HG03439 (cell line): ENCODE measurements around the gene STX18.

ENCODE experiments used
- ATAC-seq: cut with Tn5 transposase; IDR thresholded peaks from one replicate; pipeline ENCODE4 v1.9.1; 2021; ENCODE audit warnings: mild to moderate bottlenecking, moderate library complexity; ENCODE audit not compliant: unreplicated experiment

STX18 gene

DNA sequence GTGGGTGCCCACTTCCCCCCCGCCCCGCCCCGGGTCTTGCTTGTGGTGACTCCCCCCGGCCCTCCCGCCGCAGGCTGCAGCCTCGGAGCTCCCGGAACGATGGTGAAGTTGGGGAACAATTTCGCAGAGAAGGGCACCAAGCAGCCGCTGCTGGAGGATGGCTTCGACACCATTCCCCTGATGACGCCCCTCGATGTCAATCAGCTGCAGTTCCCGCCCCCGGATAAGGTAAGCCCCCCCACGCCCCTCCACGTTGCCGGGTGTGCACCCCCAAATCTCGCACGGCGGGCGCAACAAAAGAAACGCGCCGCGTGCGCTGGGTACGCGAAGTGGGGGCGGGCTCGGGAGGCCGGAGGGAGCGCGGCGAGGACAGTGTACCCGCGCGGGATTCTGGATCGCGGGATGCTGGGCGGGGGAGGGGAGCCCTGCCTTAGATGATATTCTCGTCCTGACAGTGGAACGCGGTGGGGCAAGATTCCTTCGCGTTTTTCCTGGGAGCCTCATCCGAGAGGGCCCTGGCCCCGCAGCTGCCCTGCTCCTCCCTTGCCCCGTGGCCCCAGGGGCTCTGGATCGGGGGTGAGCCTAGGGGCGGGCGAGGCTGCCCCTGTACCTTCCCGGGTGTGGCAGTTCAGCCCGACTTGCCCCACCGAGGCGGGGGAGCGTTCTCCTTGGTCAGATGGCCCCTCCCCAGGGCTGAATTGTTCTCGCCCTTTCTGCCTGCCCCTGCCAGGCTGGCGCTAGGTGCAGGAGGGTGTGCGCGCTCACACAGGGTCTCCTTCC, 154.1 kb downstream of the STX18 start:
- ATAC-seq = no peak

DNA sequence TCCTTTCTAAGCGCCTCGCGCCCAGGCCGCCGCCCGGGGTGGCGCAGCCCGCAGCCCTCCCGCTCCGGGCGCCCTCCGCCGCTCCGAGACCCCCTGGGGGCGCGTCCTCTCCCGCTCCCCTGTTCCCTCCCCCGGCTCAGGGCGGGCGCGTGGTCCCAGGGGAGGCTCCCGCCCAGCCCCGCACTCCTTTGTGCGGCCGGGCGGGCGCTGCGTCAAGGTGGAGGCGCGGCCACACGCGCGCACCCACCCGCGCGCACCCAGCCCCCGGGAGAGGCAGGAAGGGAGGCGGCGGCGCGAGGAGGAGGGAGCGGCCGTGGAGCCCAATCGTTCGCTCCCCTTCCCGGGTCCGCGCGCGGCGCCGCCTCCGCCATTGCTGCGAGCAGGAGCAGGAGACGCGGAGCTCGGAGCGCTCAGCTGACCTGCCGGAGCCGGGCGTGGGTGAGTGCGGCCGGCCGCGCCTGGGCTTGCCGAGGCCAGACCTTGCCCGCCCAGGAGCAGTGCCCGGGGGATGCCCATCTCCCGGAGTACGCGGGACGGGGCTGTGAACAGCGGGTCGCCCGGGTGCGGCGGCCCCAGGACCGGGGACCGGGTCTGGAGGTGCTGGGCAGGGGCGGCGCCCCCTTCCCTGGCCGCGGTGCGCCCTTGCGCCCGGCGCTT, 155.0 kb downstream of the STX18 start, which contains the start of gene NSG1:
NSG1 (plus strand) TSS at position 367 of the 657 bp plus-strand sequence. CDS start 528 bp downstream, outside the sequence.
- no peak for ATAC-seq

DNA sequence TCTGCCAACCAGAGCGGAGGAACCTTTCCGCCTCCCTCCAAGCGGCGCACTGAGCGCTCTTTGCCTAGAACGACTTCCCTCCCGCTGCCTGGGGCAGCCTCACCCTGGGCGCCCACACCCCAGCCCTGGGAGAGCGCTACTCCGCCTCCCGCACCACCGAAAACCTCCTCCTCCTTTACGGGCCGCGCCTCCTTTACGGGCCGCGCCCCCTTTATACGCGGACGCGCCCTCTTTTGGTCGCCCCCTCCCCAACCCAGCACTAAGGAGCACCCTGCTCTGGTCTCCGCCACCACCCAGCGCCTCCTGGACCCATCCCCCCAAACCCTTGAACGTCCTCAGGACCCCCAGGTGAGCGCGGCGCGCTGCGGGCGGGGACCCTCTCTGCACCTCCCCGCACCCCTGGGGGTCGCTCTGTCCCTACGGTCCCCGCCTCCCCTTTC, 155.5 kb downstream of the STX18 start:
- ATAC-seq = no peak

DNA sequence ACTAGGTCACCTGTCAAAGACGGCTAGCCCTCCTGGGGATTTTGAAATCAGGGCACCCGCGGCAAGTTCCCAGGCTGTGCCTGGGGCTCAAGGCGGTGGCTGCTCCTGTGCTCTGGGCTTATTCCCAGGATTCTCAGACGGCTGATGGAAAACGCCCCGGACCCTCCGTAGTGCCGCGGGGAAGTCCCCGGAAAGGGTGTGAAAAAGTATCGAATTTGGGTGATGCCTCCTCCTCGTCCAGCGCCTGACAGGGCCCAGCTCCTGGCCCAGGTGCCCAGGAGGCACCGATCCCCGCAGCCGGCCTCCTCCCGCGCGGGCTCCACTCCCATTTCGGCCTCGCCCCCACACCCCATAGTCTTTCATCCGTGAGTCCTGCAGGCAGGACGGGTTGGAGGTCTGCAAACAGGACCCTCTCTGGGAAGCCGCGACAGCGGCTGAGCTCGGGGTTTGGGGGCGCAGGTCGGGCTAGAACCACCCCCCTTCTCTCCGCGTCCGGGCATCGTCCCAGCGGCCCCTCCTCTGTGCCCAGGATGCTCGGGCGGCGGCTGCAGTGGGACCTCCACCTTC, 156.0 kb downstream of the STX18 start:
- no peak for ATAC-seq

DNA sequence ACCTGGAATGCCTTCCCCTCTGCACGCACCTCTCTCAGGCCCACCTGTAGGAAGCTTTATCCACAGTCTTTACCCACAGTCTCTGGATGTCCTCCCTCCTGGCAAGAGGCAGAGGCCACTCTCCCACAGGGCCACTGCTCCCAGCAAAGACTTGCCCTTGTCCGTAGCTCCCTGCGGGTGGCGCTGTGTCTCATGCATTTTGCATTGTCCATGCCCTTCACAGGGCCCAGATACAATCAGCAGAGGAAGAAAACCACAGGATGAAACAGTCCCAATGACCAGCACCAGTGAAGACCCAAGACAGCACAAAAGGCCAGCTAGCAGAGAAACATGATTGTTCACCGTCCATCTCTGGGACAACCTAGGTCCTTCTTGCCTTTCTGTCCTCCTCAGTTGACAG, 157.0 kb downstream of the STX18 start:
- no peak for ATAC-seq

DNA sequence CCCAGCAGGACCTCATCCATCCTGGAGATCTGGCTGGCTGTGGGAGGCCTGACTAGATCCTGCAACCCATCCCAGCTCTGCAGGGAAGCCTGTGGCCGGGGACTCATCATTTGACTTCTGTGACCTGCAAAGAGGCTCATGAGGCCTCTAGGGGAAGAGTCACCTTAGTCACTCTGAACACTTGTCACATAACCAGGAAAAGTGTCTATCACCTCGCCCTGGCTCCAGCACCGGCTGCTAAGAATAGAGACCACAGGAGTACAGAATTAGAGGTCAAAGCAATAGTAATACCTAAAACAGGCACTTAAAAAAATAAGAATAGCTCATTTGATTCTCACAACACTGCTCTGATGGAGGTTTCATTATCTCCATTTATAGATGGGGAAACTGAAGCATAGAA, 158.8 kb downstream of the STX18 start:
- no peak for ATAC-seq

DNA sequence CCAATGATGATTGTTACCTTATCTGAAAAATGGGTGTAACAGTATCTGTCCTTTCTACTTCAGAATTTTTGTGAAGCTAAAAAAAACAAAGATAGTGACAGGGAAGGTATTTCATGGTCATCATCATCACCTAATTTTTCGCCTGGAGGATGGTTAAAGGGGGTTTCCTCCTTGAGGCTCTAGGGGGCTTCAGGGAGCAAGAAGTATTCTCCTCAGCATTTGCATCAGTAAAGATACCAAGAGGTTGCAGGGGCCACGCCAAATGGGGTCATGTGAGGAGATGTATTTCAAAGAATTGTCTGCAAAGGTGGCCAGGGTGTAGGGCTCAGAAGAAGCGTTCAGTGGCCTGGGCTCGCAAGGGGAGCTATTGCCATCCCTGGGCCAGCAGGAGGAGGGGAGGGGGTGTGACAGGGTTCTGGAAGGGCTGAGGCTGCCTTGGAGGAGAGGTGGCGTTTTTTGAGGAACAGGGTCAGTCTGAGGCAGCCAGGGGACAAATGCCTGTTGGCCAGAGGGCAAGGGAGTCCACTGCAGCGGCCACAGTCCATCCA, 162.2 kb downstream of the STX18 start:
- no peak for ATAC-seq

DNA sequence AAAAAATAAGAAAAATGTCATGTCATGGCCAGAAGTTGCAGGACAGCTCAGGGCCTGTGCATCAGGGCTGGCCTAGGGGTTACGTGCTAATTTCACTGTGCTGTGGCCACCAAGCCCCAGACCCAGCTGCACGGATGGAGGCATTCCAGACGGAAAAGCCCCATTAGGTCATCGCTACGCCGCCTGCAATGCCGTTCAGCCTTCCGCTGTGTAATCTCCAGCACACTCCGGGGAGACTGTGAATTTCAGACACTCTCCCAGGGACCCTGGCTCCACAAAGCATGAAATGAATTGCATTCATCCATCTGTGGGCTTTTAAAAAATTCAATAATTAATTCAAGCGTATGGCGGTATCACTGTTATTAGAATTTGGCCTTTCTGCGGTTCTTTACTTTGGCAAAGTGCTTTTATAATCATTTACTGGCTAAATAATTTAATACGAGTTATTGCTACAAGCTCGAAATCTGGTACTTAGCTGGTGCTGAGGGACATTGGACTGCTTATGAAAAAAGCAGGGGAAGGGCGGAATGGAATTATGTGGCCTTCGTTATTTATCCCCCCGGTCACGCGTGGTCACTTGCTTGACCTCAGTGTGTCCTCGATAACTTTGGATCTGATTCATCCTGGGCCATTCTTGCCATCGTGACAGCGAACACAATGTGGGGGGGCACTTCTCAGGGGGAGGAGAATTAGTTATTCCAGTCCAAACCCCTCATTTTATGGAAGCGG, 164.0 kb downstream of the STX18 start:
- ATAC-seq = no peak

DNA sequence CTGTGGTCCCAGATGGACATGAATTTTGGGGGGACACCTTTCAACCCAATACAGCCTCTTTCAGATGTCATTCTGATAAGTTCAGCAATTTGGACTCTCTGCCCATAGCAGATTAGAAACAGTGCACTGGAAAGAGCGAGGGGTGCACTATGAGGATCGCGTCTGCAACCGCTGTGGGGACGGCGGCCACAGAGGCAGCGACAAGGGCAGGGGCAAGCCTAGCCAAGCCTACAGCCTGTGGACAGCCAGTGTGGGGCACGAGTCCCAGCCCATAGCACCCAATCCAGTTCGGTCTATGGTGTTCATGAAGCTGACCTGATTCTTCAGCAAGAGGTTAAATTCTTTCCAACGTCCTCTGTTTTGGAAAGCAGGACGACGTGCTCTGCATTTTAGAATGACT, 164.7 kb downstream of the STX18 start:
- no peak for ATAC-seq

DNA sequence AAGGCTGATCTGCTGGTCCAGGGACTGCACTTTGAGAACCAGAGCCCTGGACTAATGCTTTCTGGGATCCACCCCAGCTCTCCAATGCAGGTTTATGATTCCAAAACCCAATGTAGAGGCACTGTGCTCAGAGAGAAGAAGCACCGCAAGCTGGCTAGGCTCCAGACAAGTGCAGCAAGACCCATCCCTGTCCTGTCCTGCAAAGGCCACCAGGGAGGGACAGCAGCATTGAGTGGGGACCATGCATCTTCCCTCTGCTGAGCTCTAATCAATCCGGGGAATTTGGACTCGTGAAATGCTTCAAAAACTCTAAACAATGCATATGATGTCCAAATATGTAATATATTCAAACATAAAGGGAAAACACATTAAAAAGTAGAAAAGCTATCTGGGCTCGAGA, 165.8 kb downstream of the STX18 start:
- no peak for ATAC-seq

DNA sequence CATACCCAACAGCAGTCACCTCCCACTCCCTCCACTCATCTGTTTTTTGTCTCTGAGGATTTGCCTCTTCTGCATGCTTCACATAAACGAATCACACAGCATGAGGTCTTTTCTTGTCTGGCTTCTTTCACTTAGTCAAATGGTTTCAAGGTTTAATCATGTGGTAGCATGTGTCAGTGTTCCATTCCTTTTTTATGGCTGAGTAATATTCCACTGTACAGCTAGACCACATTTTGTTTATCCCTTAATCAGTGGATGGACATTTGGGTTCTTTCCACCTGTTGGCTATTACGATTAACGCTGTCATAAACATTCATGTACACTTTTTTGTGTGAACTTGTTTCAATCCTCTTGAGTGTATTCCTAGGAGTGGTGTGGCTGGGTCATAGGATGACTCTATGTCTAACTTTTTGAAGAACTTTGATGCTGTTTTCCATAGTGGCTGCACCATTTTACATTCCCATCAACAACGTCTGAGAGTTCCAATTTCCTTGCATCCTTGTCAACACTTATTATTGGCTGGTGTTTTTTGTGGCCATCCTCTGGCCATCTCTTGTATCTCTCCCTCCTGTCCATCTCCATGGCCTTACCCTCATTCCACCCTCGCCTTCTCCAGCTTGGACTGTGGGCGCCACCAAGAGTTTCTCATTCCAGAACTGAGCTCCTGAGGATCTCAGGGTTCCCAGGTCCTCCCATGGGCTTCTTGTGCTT, 167.3 kb downstream of the STX18 start:
- no peak for ATAC-seq
